Right renal pelvis (tissue), 4 donors: Measurements from ENCODE around the gene B2M. TPM values are rescaled to one million over a fixed set of nuclear protein-coding genes. Genes with fewer than 3 reads are reported as not detected.

Source experiments
- DNase-seq, 4 donors: peaks; one replicate each; pipeline ENCODE4 v3.0.0-alpha.2; 2013; ENCODE audit warnings: low read depth in 4 of 4, low spot score in 3 of 4, missing footprints in 1 of 4
- polyA plus RNA-seq, 4 donors: library from polyadenylated mRNA; unstranded; fragments of 120-200 nt; gene quantifications; one replicate each; pipeline ENCODE4 v1.2.1, GENCODE V29; 2013; ENCODE audit not compliant: insufficient read length in 4 of 4

B2M gene
- polyA plus RNA-seq, 4 donors = 828 to 1,084 (median 934) TPM

- DNase-seq = no peak
Measured at GRCh38 chr15:44765036-44765435, 53.7 kb downstream of the B2M start.

Other genes with a start within 250 kb of the B2M start
- 100 to 1,000 TPM in 3 of 4 donors, 10 to 100 TPM in 1; 96.2 to 120 (median 109) TPM for gene EIF3J, start 174.4 kb upstream of the B2M start, polyA plus RNA-seq
- gene SPG11, start 47.9 kb upstream of the B2M start, polyA plus RNA-seq = 10 to 100 TPM; 63.1 to 75.6 (median 71.6) TPM
- 1 to 10 TPM in 1 of 4 donors, under 1 TPM in 3; 0.76 to 1.2 (median 0.82) TPM for gene PATL2, start 194 bp upstream of the B2M start, polyA plus RNA-seq
- gene TRIM69, start 25.0 kb downstream of the B2M start, polyA plus RNA-seq = 10 to 100 TPM; 21.3 to 28.8 (median 24.5) TPM
- gene TERB2, start 245.2 kb downstream of the B2M start, polyA plus RNA-seq = not detected